Endodermal cell (in vitro differentiated cells): ENCODE measurements around the gene DAP. TPM values are rescaled to one million over a fixed set of nuclear protein-coding genes. Genes with fewer than 3 reads are reported as not detected.

Experiments
- DNase-seq: peaks from one replicate; pipeline ENCODE4 v3.0.0-alpha.2; 2017
- H3K27ac ChIP-seq: 2 replicates; pipeline ENCODE4 v1.5.1; 2013; ENCODE audit warnings: mild to moderate bottlenecking, low read depth, low read length, moderate library complexity
- H3K27me3 ChIP-seq: 2 replicates; pipeline ENCODE4 v1.6.1; 2013; ENCODE audit warnings: mild to moderate bottlenecking, low read length, moderate library complexity; ENCODE audit not compliant: insufficient read depth, control insufficient read depth, poor library complexity, severe bottlenecking
- H3K36me3 ChIP-seq: 2 replicates; pipeline ENCODE4 v1.7.0; 2013; ENCODE audit warnings: mild to moderate bottlenecking, low read length, moderate library complexity; ENCODE audit not compliant: control insufficient read depth, insufficient read depth
- H3K4me1 ChIP-seq: one replicate; pipeline ENCODE4 v1.7.0; 2013; ENCODE audit warnings: low read length; ENCODE audit not compliant: control insufficient read depth, insufficient read depth
- H3K4me3 ChIP-seq: 2 replicates; pipeline ENCODE4 v1.5.1; 2013; ENCODE audit warnings: mild to moderate bottlenecking, low read length, moderate library complexity
- H3K9ac ChIP-seq: 2 replicates; pipeline ENCODE4 v1.6.1; 2013; ENCODE audit warnings: mild to moderate bottlenecking, low read length, moderate library complexity; ENCODE audit not compliant: poor library complexity, severe bottlenecking; ENCODE audit errors: extremely low read depth
- H3K9me3 ChIP-seq: 2 replicates; pipeline ENCODE4 v1.6.1; 2013; ENCODE audit warnings: mild to moderate bottlenecking, low read length, moderate library complexity; ENCODE audit not compliant: control insufficient read depth
- H3K27ac Mint-ChIP-seq: 2 replicates; pipeline ENCODE4 v1.8.0; 2020; ENCODE audit warnings: mixed read lengths
- H3K27me3 Mint-ChIP-seq: 2 replicates; pipeline ENCODE4 v1.8.0; 2021; ENCODE audit warnings: mild to moderate bottlenecking, mixed read lengths; ENCODE audit not compliant: insufficient read depth
- H3K36me3 Mint-ChIP-seq: 2 replicates; pipeline ENCODE4 v1.8.0; 2020; ENCODE audit warnings: low read depth, mixed read lengths
- H3K4me1 Mint-ChIP-seq: 2 replicates; pipeline ENCODE4 v1.8.0; 2020; ENCODE audit warnings: mixed read lengths
- H3K4me3 Mint-ChIP-seq: 2 replicates; pipeline ENCODE4 v1.8.0; 2020; ENCODE audit warnings: mild to moderate bottlenecking, moderate library complexity, mixed read lengths
- H3K9me3 Mint-ChIP-seq: 2 replicates; pipeline ENCODE4 v1.8.0; 2020; ENCODE audit warnings: mild to moderate bottlenecking, mixed read lengths
- WGBS, 2 experiments: methylation state at CpG; one replicate each; pipeline versions ENCODE4 v1.1.5 to v1.1.7; 2013; ENCODE audit warnings: missing lambda C conversion rate in 2 of 2, mixed read lengths in 1 of 2; ENCODE audit not compliant: insufficient coverage in 1 of 2, insufficient read length in 1 of 2; 5-methylcytosine and 5-hydroxymethylcytosine counted together
- total RNA-seq, 2 donors: library from RNA; stranded (reverse); fragmentation: NEBNext Ultra II Directional in 1 of 2; extraction: Animal tissue kit (Norgen Biotek cat#: 25700) in 1 of 2; gene quantifications; 2 replicates in 1 of 2; 3 replicates in 1 of 2; pipeline ENCODE4 v1.2.1, GENCODE V29; 2021
- TF ChIP-seq, protein P1 (sequence below): fragments of 200-600 bp; sonication (generic); conservative IDR thresholded peaks from 2 replicates; pipeline ENCODE4 v1.5.0; 2021; ENCODE audit warnings: antibody characterized with exemption, mild to moderate bottlenecking

Gene DAP
- total RNA-seq, 2 donors from 2014 or later: 77.7 to 106 TPM

- Histone ChIP-seq H3K9me3 (no peaks in the 10 kb centered on the region), H3K9ac (no peak overlapping the region), H3K4me3 (no peak overlapping the region), H3K4me1 (peaks cover 18% of the 10 kb centered on the region), H3K27ac (no peak overlapping the region), H3K27me3 (no peaks in the 10 kb centered on the region), H3K36me3 (peaks cover 34% of the 10 kb centered on the region)
- TF ChIP-seq, protein P1, sequence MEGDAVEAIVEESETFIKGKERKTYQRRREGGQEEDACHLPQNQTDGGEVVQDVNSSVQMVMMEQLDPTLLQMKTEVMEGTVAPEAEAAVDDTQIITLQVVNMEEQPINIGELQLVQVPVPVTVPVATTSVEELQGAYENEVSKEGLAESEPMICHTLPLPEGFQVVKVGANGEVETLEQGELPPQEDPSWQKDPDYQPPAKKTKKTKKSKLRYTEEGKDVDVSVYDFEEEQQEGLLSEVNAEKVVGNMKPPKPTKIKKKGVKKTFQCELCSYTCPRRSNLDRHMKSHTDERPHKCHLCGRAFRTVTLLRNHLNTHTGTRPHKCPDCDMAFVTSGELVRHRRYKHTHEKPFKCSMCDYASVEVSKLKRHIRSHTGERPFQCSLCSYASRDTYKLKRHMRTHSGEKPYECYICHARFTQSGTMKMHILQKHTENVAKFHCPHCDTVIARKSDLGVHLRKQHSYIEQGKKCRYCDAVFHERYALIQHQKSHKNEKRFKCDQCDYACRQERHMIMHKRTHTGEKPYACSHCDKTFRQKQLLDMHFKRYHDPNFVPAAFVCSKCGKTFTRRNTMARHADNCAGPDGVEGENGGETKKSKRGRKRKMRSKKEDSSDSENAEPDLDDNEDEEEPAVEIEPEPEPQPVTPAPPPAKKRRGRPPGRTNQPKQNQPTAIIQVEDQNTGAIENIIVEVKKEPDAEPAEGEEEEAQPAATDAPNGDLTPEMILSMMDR: no peak
- peaks cover 26% of the 10 kb centered on the region for H3K4me1 Mint-ChIP-seq
- H3K36me3 Mint-ChIP-seq: peaks cover 37% of the 10 kb centered on the region
- H3K9me3 Mint-ChIP-seq: no peaks in the 10 kb centered on the region
- H3K27ac Mint-ChIP-seq: peak overlapping the region; percentile 29
- no peak overlapping the region for H3K4me3 Mint-ChIP-seq
- H3K27me3 Mint-ChIP-seq: no peaks in the 10 kb centered on the region
- no peak for DNase-seq
- 98% methylated on average over 2 of the region's 2 CpGs; no CpG with 5 or more reads in 1 of the 2 experiments for WGBS, 2 experiments
Measured at GRCh38 chr5:10733426-10733825, 27.6 kb downstream of the DAP start.

GRCh38 chr5:10731913-10732312 lies 29.1 kb downstream of the DAP start:
- Histone ChIP-seq H3K4me3 (no peak overlapping the region), H3K9me3 (no peaks in the 10 kb centered on the region), H3K9ac (no peak overlapping the region), H3K27ac (no peak overlapping the region), H3K27me3 (no peaks in the 10 kb centered on the region), H3K36me3 (peaks cover 30% of the 10 kb centered on the region), H3K4me1 (peaks cover 18% of the 10 kb centered on the region)
- 78 to 98% methylated on average over 1 of the region's 1 CpG for WGBS, 2 experiments
- Mint-ChIP-seq H3K4me1 (peaks cover 27% of the 10 kb centered on the region), H3K9me3 (no peaks in the 10 kb centered on the region), H3K27me3 (no peaks in the 10 kb centered on the region), H3K4me3 (no peak overlapping the region), H3K27ac (no peak overlapping the region), H3K36me3 (peaks cover 32% of the 10 kb centered on the region)
- DNase-seq: no peak
- TF ChIP-seq, protein P1: no peak

GRCh38 chr5:10730043-10730351 lies 31.0 kb downstream of the DAP start:
- TF ChIP-seq, protein P1: no peak
- Mint-ChIP-seq H3K27me3 (no peaks in the 10 kb centered on the region), H3K27ac (peak overlapping the region; percentile 48), H3K9me3 (no peaks in the 10 kb centered on the region), H3K36me3 (peaks cover 35% of the 10 kb centered on the region), H3K4me3 (no peak overlapping the region), H3K4me1 (peaks cover 41% of the 10 kb centered on the region)
- DNase-seq: no peak
- Histone ChIP-seq H3K27me3 (no peaks in the 10 kb centered on the region), H3K4me3 (no peak overlapping the region), H3K4me1 (peaks cover 18% of the 10 kb centered on the region), H3K9ac (no peak overlapping the region), H3K27ac (no peak overlapping the region), H3K9me3 (no peaks in the 10 kb centered on the region), H3K36me3 (peaks cover 31% of the 10 kb centered on the region)
- WGBS, 2 experiments: 93 to 97% methylated on average over 4 of the region's 4 CpGs
